Heart left ventricle (tissue), 13 donors: Measurements from ENCODE around the gene SMC1B.

Experiments
- CTCF ChIP-seq, 12 donors: fragments of 200-600 bp; sonication (generic) in 4 of 12; IDR thresholded peaks; one replicate each; pipeline versions ENCODE4 v1.5.0 to v1.8.0; 2018 to 2022; ENCODE audit warnings: antibody characterized with exemption in 12 of 12, mild to moderate bottlenecking in 5 of 12
- POLR2A ChIP-seq, 2 donors: fragments of 450-650 bp; IDR thresholded peaks; one replicate each; pipeline ENCODE4 v1.6.1; 2017; ENCODE audit warnings: antibody characterized with exemption in 2 of 2, mild to moderate bottlenecking in 2 of 2, moderate library complexity in 2 of 2
- donor health status: ischemic (EF 13 %, LVEDD 7.1; RV severe dilation, severe dysfunction).
- donor health status: DM: no; HTN: yes; CAD: no.
- donor health status: DM: no; HTN: no; CAD: no.
- donor health status: ischemic (EF 25% LVEDD 6.9; RV normal size, moderate dysfunction).
- donor health status: ischemic (EF 25% LVEDD 5.7; RV mildly dilated, moderate dysfunction).
- donor health status: ischemic (EF 35%, LVEDD 5.7; RV mildly dilated, moderate dysfunction).
- donor health status: nonischemic (EF 11% LVEDD 7.7; RV severe dilation, severe dysfunction).
- donor health status: DM: yes; HTN: yes; CAD: no.
- donor health status: PGD.
- donor health status: ischemic (EF 29% LVEDD 5.4; RV normal size, mild dysfunction).
- donor health status: nonischemic (EF 23%, LVEDD 6.1; RV moderate dilation, normal function).

GRCh38 chr22:45424241-45424731 lies 10.9 kb upstream of the SMC1B start:
- TF ChIP-seq CTCF (IDR thresholded peaks at IDR 0.05), result no peak
- TF ChIP-seq POLR2A (IDR thresholded peaks at IDR 0.05), result no peak
